Ishikawa (cell line): Measurements from ENCODE around the gene SERPINE2.

ENCODE experiments used
- CEBPB ChIP-seq: IDR thresholded peaks from 2 replicates; pipeline ENCODE4 v1.6.1; 2012
- CREB1 ChIP-seq: IDR thresholded peaks from 2 replicates; pipeline ENCODE4 v1.6.1; 2012; ENCODE audit warnings: low read depth
- EGR1 ChIP-seq: IDR thresholded peaks from 2 replicates; pipeline ENCODE4 v1.6.1; 2012
- EP300 ChIP-seq: IDR thresholded peaks from 2 replicates; pipeline ENCODE4 v1.6.1; 2012; ENCODE audit warnings: borderline replicate concordance
- FOXM1 ChIP-seq: IDR thresholded peaks from 2 replicates; pipeline ENCODE4 v1.6.1; 2012; ENCODE audit warnings: low read depth, borderline replicate concordance
- NFIC ChIP-seq: IDR thresholded peaks from 2 replicates; pipeline ENCODE4 v1.6.1; 2012
- RAD21 ChIP-seq: IDR thresholded peaks from 2 replicates; pipeline ENCODE4 v1.6.1; 2012; ENCODE audit warnings: low read depth
- TAF1 ChIP-seq: IDR thresholded peaks from 2 replicates; pipeline ENCODE4 v1.6.1; 2012; ENCODE audit warnings: low read depth, mild to moderate bottlenecking
- TCF12 ChIP-seq: IDR thresholded peaks from 2 replicates; pipeline ENCODE4 v1.6.1; 2012; ENCODE audit warnings: low read depth
- TEAD4 ChIP-seq: IDR thresholded peaks from 2 replicates; pipeline ENCODE4 v1.6.1; 2012
- YY1 ChIP-seq: IDR thresholded peaks from 2 replicates; pipeline ENCODE4 v1.6.1; 2012; ENCODE audit warnings: low read depth
- ZBTB7A ChIP-seq: IDR thresholded peaks from 2 replicates; pipeline ENCODE4 v1.6.1; 2012; ENCODE audit warnings: low read depth
- TF ChIP-seq, protein P1 (sequence below): IDR thresholded peaks from 2 replicates; pipeline ENCODE4 v1.6.1; 2012
- TF ChIP-seq, protein P2 (sequence below): IDR thresholded peaks from 2 replicates; pipeline ENCODE4 v1.6.1; 2012
- TF ChIP-seq, protein P3 (sequence below): IDR thresholded peaks from 2 replicates; pipeline ENCODE4 v1.6.1; 2012; ENCODE audit warnings: low read depth, mild to moderate bottlenecking

The SERPINE2 gene

DNA sequence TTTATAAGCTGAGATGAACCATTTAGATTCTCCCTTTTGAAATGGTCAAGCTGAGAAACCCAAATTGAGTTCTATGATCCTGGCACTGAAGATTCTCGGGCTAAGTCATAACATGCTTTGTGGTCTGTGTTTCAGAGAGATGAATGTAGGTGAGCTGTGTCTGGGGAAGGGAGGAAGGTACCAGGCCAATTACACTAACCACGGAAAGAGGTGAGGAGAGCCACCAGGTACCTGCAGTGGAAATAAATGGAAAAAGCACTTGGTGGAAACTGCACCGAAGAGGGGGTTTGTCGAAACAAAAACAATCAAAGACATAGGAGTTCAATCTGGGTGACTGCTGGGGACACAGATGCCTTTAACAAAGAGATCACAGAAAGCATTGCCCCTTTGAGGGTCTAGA, 82.8 kb downstream of the SERPINE2 start:
- TF ChIP-seq, protein P1, sequence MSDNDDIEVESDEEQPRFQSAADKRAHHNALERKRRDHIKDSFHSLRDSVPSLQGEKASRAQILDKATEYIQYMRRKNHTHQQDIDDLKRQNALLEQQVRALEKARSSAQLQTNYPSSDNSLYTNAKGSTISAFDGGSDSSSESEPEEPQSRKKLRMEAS, result no peak
- TF ChIP-seq FOXM1, result no peak
- TF ChIP-seq, protein P2, sequence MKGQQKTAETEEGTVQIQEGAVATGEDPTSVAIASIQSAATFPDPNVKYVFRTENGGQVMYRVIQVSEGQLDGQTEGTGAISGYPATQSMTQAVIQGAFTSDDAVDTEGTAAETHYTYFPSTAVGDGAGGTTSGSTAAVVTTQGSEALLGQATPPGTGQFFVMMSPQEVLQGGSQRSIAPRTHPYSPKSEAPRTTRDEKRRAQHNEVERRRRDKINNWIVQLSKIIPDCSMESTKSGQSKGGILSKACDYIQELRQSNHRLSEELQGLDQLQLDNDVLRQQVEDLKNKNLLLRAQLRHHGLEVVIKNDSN, result no peak
- no peak for TF ChIP-seq TEAD4
- no peak for TF ChIP-seq TAF1
- no peak for TF ChIP-seq NFIC
- TF ChIP-seq CREB1, result no peak
- no peak for TF ChIP-seq EP300
- TF ChIP-seq ZBTB7A, result no peak
- TF ChIP-seq CEBPB, result no peak
- TF ChIP-seq RAD21, result no peak
- TF ChIP-seq, protein P3, sequence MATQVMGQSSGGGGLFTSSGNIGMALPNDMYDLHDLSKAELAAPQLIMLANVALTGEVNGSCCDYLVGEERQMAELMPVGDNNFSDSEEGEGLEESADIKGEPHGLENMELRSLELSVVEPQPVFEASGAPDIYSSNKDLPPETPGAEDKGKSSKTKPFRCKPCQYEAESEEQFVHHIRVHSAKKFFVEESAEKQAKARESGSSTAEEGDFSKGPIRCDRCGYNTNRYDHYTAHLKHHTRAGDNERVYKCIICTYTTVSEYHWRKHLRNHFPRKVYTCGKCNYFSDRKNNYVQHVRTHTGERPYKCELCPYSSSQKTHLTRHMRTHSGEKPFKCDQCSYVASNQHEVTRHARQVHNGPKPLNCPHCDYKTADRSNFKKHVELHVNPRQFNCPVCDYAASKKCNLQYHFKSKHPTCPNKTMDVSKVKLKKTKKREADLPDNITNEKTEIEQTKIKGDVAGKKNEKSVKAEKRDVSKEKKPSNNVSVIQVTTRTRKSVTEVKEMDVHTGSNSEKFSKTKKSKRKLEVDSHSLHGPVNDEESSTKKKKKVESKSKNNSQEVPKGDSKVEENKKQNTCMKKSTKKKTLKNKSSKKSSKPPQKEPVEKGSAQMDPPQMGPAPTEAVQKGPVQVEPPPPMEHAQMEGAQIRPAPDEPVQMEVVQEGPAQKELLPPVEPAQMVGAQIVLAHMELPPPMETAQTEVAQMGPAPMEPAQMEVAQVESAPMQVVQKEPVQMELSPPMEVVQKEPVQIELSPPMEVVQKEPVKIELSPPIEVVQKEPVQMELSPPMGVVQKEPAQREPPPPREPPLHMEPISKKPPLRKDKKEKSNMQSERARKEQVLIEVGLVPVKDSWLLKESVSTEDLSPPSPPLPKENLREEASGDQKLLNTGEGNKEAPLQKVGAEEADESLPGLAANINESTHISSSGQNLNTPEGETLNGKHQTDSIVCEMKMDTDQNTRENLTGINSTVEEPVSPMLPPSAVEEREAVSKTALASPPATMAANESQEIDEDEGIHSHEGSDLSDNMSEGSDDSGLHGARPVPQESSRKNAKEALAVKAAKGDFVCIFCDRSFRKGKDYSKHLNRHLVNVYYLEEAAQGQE, result no peak
- TF ChIP-seq EGR1, result no peak
- no peak for TF ChIP-seq TCF12
- no peak for TF ChIP-seq YY1

DNA sequence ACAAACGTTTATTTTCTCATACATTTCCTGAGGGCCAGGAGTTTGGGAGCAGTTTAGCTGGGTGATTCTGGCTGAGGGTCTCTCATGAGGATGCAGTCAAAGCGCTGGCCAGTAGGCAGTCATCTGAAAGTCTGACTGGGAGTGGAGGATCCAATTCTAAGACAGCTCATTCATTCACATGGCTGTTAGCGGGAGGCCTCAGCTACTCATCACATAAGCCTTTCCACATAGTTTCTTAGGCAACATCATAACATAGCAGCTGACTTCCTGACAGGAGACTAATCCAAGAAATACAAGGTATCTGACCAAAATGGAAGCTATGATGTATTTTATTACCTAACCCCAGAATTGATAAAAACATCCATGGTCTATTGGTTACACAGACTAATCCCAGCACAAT, 84.7 kb downstream of the SERPINE2 start:
- TF ChIP-seq TCF12 (no peak), FOXM1 (no peak), NFIC (no peak)
- TF ChIP-seq, protein P1, result no peak
- TF ChIP-seq, protein P3, result no peak

DNA sequence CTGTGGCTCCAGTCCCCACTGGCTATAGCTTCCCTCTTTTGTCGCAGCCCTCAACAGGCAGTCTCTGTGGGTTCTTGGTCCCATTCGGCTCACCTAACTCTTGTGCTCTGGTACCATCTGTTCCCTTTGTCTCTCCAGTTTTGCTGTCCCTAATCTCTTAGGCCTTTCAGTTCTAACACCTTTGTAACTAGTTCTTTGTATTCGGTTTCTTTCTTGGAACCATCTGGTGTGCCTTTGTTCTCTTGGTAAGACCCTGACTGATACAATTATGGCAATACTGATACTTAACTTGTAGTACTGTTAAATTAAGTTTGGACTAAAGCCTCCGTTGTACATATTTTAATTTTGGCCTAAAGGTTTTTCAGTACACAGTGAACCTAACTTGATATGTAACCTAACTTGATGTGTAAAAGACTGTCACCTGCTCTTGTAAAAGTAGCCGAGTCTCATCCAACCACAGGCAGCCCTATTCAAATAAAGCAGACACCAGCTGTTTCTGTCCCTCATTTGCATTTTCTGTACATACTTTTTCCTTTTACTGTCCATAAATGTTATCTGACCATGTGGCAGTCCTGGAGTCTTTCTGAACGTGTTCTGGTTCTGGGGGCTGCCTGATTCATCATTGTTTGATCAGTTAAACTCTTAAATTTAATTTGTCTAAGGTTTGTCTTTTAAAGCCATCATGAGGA, 86.7 kb downstream of the SERPINE2 start:
- TF ChIP-seq FOXM1 (no peak), NFIC (no peak)

DNA sequence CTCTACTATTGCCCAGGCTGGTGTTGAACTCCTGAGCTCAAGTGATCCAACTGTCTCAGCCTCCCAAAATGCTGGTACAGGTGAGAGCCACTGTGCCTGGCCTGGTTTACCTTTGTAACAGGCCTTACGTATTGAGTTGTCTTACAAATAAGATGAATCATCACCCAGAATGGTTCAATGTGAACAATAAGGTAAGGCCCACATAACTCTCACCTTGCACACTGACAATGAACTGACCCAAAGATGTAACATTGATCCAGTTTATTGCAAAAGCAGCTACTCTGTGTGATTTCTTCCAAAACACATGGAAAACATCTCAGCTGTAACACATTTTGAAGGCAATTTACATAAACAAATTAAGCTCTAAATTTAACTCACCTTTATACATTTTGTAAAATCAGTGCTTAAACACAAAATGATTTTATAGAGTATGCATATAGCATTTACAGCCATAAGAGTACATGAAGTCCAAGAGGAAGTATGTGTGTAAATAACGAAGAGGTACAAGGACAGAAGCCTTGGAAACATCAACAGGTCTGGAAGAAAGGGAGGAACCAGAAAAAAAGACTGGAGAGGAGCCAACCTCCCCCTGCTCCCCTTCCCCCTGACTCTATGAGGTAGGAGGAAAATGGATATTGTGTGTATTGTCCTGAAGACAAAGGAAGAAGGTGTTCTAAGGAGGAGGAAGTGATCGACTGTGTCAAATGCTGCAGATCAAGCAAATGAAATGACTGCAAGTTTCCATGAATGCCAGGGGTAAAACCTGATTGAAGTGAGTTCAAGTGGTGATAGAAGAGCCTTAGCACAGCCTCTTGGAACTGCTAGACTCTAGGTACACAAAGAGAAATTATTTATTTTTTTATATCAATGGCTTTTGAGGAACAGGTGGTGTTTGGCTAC, 88.4 kb downstream of the SERPINE2 start:
- no peak for TF ChIP-seq CREB1
- no peak for TF ChIP-seq EP300
- TF ChIP-seq, protein P2, result no peak
- no peak for TF ChIP-seq CEBPB
- no peak for TF ChIP-seq TCF12
- no peak for TF ChIP-seq EGR1
- TF ChIP-seq TEAD4, result no peak
- TF ChIP-seq, protein P1, result no peak
- no peak for TF ChIP-seq TAF1
- TF ChIP-seq YY1, result no peak
- TF ChIP-seq, protein P3, result no peak
- TF ChIP-seq RAD21, result no peak
- TF ChIP-seq NFIC, result no peak
- TF ChIP-seq ZBTB7A, result no peak
- no peak for TF ChIP-seq FOXM1
